H54 (cell line): Measurements from ENCODE around the gene NPAP1.
"Not testable (repeated sequence)": the region's sequence is repeated elsewhere in the genome, so short reads cannot be mapped to it uniquely, and the experiment has no call there.

Experiments used
- DNase-seq: peaks from one replicate; pipeline ENCODE4 v3.0.0; 2011; ENCODE audit warnings: low spot score, mixed read lengths; ENCODE audit not compliant: insufficient read length
- FAIRE-seq: peaks from 3 replicates; lab custom pipeline; 2011; peaks lifted over from hg19 to GRCh38; lab: Jason Lieb, UNC
- POLR2A ChIP-seq: IDR thresholded peaks from 2 replicates; pipeline ENCODE4 v1.6.1; 2011; ENCODE audit warnings: low read depth, mild to moderate bottlenecking, low read length

Gene NPAP1

GRCh38 chr15:24675332-24676144 is at the start of gene NPAP1:
Gene NPAP1 (plus strand): TSS chr15:24675775. CDS start chr15:24675868, 93 bp downstream.
- no peak for TF ChIP-seq POLR2A

GRCh38 chr15:24627443-24627842 is 48.1 kb upstream of the NPAP1 start:
- no peak for TF ChIP-seq POLR2A
- DNase-seq (no peak), FAIRE-seq (no peak)

More at GRCh38 chr15:24675332-24676144, at the start of gene NPAP1:
- no peak for DNase-seq
- FAIRE-seq, result no peak

- FAIRE-seq (no peak), DNase-seq (no peak)
- no peak for TF ChIP-seq POLR2A
Observed at GRCh38 chr15:24633082-24633481, 42.5 kb upstream of the NPAP1 start.

GRCh38 chr15:24639412-24639811 is 36.2 kb upstream of the NPAP1 start:
- not testable (repeated sequence) for DNase-seq, FAIRE-seq

- FAIRE-seq (no peak), DNase-seq (no peak)
- no peak for TF ChIP-seq POLR2A
Observed at GRCh38 chr15:24645627-24646026, 29.9 kb upstream of the NPAP1 start.

GRCh38 chr15:24659622-24660021 is 16.0 kb upstream of the NPAP1 start:
- TF ChIP-seq POLR2A, result no peak
- no peak for FAIRE-seq
- no peak for DNase-seq

GRCh38 chr15:24662991-24663390 is 12.6 kb upstream of the NPAP1 start:
- FAIRE-seq (no peak), DNase-seq (no peak)
- TF ChIP-seq POLR2A, result no peak

- no peak for TF ChIP-seq POLR2A
- DNase-seq (no peak), FAIRE-seq (no peak)
Observed at GRCh38 chr15:24676431-24676830, 856 bp downstream of the NPAP1 start.

- no peak for TF ChIP-seq POLR2A
- FAIRE-seq (no peak), DNase-seq (no peak)
Observed at GRCh38 chr15:24678485-24678884, 2.9 kb downstream of the NPAP1 start.

GRCh38 chr15:24682002-24682401 is 6.4 kb downstream of the NPAP1 start:
- FAIRE-seq (no peak), DNase-seq (no peak)
- no peak for TF ChIP-seq POLR2A

GRCh38 chr15:24682905-24683304 is 7.3 kb downstream of the NPAP1 start:
- not testable (repeated sequence) for DNase-seq, FAIRE-seq

- FAIRE-seq (no peak), DNase-seq (no peak)
- TF ChIP-seq POLR2A, result no peak
Observed at GRCh38 chr15:24683736-24684135, 8.2 kb downstream of the NPAP1 start.

- DNase-seq, result no peak
- no peak for TF ChIP-seq POLR2A
- no peak for FAIRE-seq
Observed at GRCh38 chr15:24684313-24684712, 8.7 kb downstream of the NPAP1 start.

- DNase-seq (no peak), FAIRE-seq (no peak)
- TF ChIP-seq POLR2A, result no peak
Observed at GRCh38 chr15:24696201-24696600, 20.6 kb downstream of the NPAP1 start.

GRCh38 chr15:24696842-24697241 is 21.3 kb downstream of the NPAP1 start:
- TF ChIP-seq POLR2A, result no peak
- no peak for DNase-seq
- FAIRE-seq, result no peak
